ENCODE measurements around the gene ITGA6.

Gene ITGA6

DNA sequence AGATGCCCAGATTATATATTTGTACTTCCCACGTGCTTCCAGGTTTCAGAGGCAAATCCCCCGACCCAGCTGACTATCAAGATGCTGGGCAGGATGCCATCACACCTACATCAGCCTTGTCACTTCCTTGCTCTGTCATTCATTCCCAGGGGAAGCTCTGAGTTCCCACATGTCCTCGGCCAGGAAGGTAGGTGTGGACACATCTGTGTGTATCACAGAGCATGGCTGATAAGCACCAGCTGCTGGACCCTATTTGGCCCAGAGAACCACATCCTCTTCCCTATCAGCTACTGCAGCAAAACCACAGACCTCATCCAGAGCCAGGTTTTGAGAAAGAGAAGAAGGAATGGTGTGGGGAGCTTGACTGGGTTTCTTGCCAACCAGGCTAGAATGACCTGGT lies 31.9 kb upstream of the ITGA6 start:
- TF ChIP-seq ZFX (IDR thresholded peaks at IDR 0.05; ENCODE audit: borderline replicate concordance): no peak
- TF ChIP-seq, protein P1, sequence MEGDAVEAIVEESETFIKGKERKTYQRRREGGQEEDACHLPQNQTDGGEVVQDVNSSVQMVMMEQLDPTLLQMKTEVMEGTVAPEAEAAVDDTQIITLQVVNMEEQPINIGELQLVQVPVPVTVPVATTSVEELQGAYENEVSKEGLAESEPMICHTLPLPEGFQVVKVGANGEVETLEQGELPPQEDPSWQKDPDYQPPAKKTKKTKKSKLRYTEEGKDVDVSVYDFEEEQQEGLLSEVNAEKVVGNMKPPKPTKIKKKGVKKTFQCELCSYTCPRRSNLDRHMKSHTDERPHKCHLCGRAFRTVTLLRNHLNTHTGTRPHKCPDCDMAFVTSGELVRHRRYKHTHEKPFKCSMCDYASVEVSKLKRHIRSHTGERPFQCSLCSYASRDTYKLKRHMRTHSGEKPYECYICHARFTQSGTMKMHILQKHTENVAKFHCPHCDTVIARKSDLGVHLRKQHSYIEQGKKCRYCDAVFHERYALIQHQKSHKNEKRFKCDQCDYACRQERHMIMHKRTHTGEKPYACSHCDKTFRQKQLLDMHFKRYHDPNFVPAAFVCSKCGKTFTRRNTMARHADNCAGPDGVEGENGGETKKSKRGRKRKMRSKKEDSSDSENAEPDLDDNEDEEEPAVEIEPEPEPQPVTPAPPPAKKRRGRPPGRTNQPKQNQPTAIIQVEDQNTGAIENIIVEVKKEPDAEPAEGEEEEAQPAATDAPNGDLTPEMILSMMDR (IDR thresholded peaks at IDR 0.05): no peak
- no peak overlapping the region for H3K27ac ChIP-seq

GRCh38 chr2:172397148-172397834 lies 30.1 kb upstream of the ITGA6 start:
- no peak for TF ChIP-seq ZFX (IDR thresholded peaks at IDR 0.05; ENCODE audit: borderline replicate concordance)
- no peak overlapping the region for H3K27ac ChIP-seq

DNA sequence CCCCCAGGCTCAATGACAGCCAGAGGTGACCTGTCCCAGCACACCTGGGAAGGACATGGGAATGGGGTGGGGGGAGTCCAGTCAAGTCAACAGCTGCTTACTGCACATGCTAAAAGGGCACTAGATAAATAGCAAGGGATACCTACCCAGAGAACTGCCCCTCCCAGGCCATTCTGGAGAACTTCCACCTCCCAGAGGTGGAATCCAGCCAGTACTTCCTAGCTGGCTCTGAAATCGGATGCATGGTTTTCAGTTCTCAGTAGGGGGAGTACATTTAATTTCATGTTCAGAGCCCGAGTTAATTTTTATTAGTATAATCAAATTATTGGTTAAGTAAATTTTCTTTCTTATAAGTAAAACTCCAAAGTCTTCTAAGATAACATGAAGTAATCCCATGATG lies 28.9 kb upstream of the ITGA6 start:
- no peak for TF ChIP-seq ZFX (IDR thresholded peaks at IDR 0.05; ENCODE audit: borderline replicate concordance)
- TF ChIP-seq, protein P1 (IDR thresholded peaks at IDR 0.05): no peak
- no peak overlapping the region for H3K27ac ChIP-seq

- no peak overlapping the region for H3K27ac ChIP-seq
- TF ChIP-seq, protein P1 (IDR thresholded peaks at IDR 0.05): no peak
- no peak for TF ChIP-seq ZFX (IDR thresholded peaks at IDR 0.05; ENCODE audit: borderline replicate concordance)
These were observed 27.6 kb upstream of the ITGA6 start for GRCh38 chr2:172399765-172400164.

DNA sequence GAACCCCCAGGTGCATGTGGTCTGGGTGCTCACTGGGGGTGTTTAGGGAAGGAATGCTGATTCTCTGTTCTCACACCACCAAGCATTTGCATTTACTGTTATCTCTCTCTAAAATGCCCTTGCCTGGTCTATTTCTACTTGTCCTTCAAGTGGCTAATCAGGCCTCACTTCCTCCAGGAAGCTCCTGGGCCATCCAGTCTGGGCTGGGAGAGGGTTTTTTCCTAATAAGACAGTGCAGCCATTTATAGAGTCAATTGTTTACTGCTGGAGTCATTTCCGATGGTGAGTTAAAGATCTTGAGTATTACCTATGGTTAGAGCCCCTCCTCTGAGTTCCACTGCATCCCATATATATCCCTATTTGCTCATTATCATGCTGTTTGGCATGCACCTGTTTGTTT lies 25.2 kb upstream of the ITGA6 start:
- no peak overlapping the region for H3K27ac ChIP-seq

DNA sequence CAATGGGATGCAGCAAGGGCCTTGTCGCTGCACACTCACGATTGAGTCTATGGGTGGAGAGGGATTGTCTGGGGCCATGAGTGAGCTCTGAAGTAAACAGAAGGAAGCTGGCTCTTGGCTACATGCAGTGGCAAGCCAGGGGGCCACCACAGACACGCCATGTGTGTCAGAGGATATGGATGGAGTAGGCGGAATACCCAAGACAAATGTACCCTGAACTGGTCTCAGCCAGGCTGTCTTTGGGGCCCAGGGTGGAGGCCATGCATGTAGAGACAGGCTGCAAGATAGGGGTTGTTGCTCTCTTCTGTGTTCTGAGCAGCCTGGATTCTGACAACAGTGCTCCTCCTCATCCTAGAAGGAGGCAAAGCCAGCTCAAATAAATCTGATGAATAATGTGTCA lies 24.0 kb upstream of the ITGA6 start:
- TF ChIP-seq, protein P1 (IDR thresholded peaks at IDR 0.05): no peak
- TF ChIP-seq ZFX (IDR thresholded peaks at IDR 0.05; ENCODE audit: borderline replicate concordance): no peak
- no peak overlapping the region for H3K27ac ChIP-seq

More for the DNA sequence above, 25.2 kb upstream of the ITGA6 start:
- TF ChIP-seq, protein P1 (IDR thresholded peaks at IDR 0.05): no peak
- no peak for TF ChIP-seq ZFX (IDR thresholded peaks at IDR 0.05; ENCODE audit: borderline replicate concordance)

- TF ChIP-seq, protein P1 (IDR thresholded peaks at IDR 0.05): no peak
- TF ChIP-seq ZFX (IDR thresholded peaks at IDR 0.05; ENCODE audit: borderline replicate concordance): no peak
- no peak overlapping the region for H3K27ac ChIP-seq
These were observed 23.4 kb upstream of the ITGA6 start for GRCh38 chr2:172403881-172404468.

Data from 22Rv1 (cell line).